ENCODE data around the gene KCNQ1. TPM values are rescaled to one million over a fixed set of nuclear protein-coding genes. Genes with fewer than 3 reads are reported as not detected.

The KCNQ1 gene
- total and polyA plus RNA-seq, 2 donors (not counting 3 experiments of a cell fraction or from before 2014, with no cell fraction given), result 0.07 to 0.09 TPM

- no peak overlapping the region for H3K4me2 ChIP-seq (ENCODE audit: insufficient read depth, low read length)
- no peak overlapping the region for H3K9ac ChIP-seq (replicated peaks; ENCODE audit: extremely low read depth, insufficient read depth, low read length)
- TF ChIP-seq FOS (IDR thresholded peaks at IDR 0.05; ENCODE audit: borderline replicate concordance, insufficient read depth, low read length) (no peak), CTCF (IDR thresholded peaks at IDR 0.05; ENCODE audit: extremely low read depth in 1 of 2, insufficient read depth in 1 of 2, low read depth in 1 of 2, low read length in 2 of 2) (no peak), GATA2 (IDR thresholded peaks at IDR 0.05; ENCODE audit: insufficient read depth, insufficient read length, low read depth, low read length) (no peak), EZH2 (IDR thresholded peaks at IDR 0.05; ENCODE audit: borderline replicate concordance, low read depth, low read length, severe bottlenecking) (no peak), MYC (IDR thresholded peaks at IDR 0.05; ENCODE audit: low read depth, low read length) (no peak), JUN (IDR thresholded peaks at IDR 0.05; ENCODE audit: borderline replicate concordance, insufficient read depth, insufficient read length, low read depth) (no peak), MAX (IDR thresholded peaks at IDR 0.05; ENCODE audit: insufficient read depth, insufficient read length) (no peak)
- dilution Hi-C loops (cut with MboI; ENCODE audit: extremely low pct_ligation_motif_present, low sequenced_read_pairs) (no loop called here), intact Hi-C loops (cut with micrococcal nuclease) (no loop called here)
- H3K36me3 ChIP-seq (ENCODE audit: control insufficient read depth in 2 of 2, extremely low read depth in 1 of 2, insufficient read depth in 2 of 2, low read length in 2 of 2), result no peaks in the 10 kb centered on the region
- DNase-seq (ENCODE audit: low read depth, low spot score) (no peak), FAIRE-seq (no peak)
- H3K27me3 ChIP-seq (ENCODE audit: control insufficient read depth in 2 of 2, insufficient read depth in 2 of 2, low read length in 2 of 2), result no peaks in the 10 kb centered on the region
- no peak overlapping the region for H2AFZ ChIP-seq (ENCODE audit: low read depth, low read length)
- ChIA-PET CTCF (no interaction called here), POLR2A (no interaction called here)
- no TSS peak for BruUV-seq (replicated peaks)
- no peaks in the 10 kb centered on the region for H3K9me3 ChIP-seq (replicated peaks; ENCODE audit: control insufficient read depth, insufficient read depth, low read length)
- no peak overlapping the region for H3K27ac ChIP-seq (ENCODE audit: insufficient read depth, low read depth, low read length)
- H3K79me2 ChIP-seq (ENCODE audit: control insufficient read depth, insufficient read depth, low read length), result no peaks in the 10 kb centered on the region
- no peaks in the 10 kb centered on the region for H4K20me1 ChIP-seq (replicated peaks; ENCODE audit: control insufficient read depth, extremely low read depth, insufficient read depth, low read length)
- no peak overlapping the region for H3K4me3 ChIP-seq (replicated peaks in 1 of 3; ENCODE audit: insufficient read depth in 1 of 3, low read depth in 1 of 3, low read length in 3 of 3)
- no peaks in the 10 kb centered on the region for H3K4me1 ChIP-seq (ENCODE audit: control insufficient read depth, extremely low read depth, insufficient read depth, low read length)
- H3K9me1 ChIP-seq (replicated peaks; ENCODE audit: control insufficient read depth, extremely low read depth, insufficient read depth, low read length), result no peaks in the 10 kb centered on the region
Observed at GRCh38 chr11:2742201-2742600, 297.4 kb downstream of the KCNQ1 start.
